ENCODE results near the gene CAMK1G.

GRCh38 chr1:209597499-209597898, 14.0 kb downstream of the CAMK1G start:
- no peak for TF ChIP-seq CTCF (IDR thresholded peaks at IDR 0.05; ENCODE audit: borderline replicate concordance, extremely low read depth, low read length, poor library complexity, severe bottlenecking)
- no peak for TF ChIP-seq EZH2 (IDR thresholded peaks at IDR 0.05; ENCODE audit: borderline replicate concordance, low read depth, low read length, severe bottlenecking)

All from DND-41 (cell line).